ENCODE measurements around the gene PCDHB3.
"Not testable (repeated sequence)": the region's sequence is repeated elsewhere in the genome, so short reads cannot be mapped to it uniquely, and the experiment has no call there.

Gene PCDHB3

GRCh38 chr5:141135718-141136266 is 35.5 kb downstream of the PCDHB3 start:
- DNase-seq (ENCODE audit: low read depth), result no peak

GRCh38 chr5:141137346-141137745 is 37.1 kb downstream of the PCDHB3 start:
- not testable (repeated sequence) for DNase-seq (ENCODE audit: low read depth)

GRCh38 chr5:141149812-141150211 is 49.5 kb downstream of the PCDHB3 start, which contains the start of gene PCDHB6:
Gene PCDHB6 (plus strand): TSS chr5:141150057. CDS start chr5:141150258, 201 bp downstream.
- no peak for DNase-seq (ENCODE audit: low read depth)

GRCh38 chr5:141150224-141150992 is 50.1 kb downstream of the PCDHB3 start:
- DNase-seq (ENCODE audit: low read depth), result no peak

DNA sequence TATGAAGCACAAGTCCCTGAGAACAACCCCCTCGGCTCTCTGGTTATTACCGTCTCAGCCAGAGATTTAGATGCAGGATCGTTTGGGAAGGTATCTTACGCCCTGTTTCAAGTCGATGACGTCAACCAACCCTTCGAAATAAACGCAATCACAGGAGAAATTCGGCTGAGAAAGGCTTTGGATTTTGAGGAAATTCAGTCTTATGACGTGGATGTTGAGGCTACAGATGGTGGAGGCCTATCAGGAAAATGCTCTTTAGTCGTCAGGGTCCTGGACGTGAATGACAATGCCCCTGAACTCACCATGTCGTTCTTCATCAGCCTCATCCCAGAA is 50.7 kb downstream of the PCDHB3 start:
- no peak for DNase-seq (ENCODE audit: low read depth)

GRCh38 chr5:141151632-141152031 is 51.4 kb downstream of the PCDHB3 start:
- not testable (repeated sequence) for DNase-seq (ENCODE audit: low read depth)

DNA sequence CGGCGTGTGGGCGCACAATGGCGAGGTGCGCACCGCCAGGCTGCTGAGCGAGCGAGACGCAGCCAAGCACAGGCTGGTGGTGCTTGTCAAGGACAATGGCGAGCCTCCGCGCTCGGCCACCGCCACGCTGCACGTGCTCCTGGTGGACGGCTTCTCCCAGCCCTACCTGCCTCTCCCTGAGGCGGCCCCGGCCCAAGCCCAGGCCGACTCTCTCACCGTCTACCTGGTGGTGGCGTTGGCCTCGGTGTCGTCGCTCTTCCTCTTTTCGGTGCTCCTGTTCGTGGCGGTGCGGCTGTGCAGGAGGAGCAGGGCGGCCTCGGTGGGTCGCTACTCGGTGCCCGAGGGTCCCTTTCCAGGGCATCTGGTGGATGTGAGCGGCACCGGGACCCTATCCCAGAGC is 51.8 kb downstream of the PCDHB3 start:
- DNase-seq (ENCODE audit: low read depth), result not testable (repeated sequence)

All from fibroblast of the conjunctiva (primary cell).